SK-N-SH (cell line): ENCODE data around the gene APBB2. TPM values are rescaled to one million over a fixed set of nuclear protein-coding genes. Genes with fewer than 3 reads are reported as not detected.
A peak's percentile ranks its signal among the peaks of the same experiment; 100 is the strongest.

ENCODE experiments used
- CTCF ChIA-PET: fragments of 300-600, 350-600 bp; formaldehyde crosslinking; extraction: SDS; loops from one replicate; lab custom pipeline; 2021; lab: Yijun Ruan, JAX
- POLR2A ChIA-PET: fragments of 350-600 bp; sonication (Branson Sonifier 250); formaldehyde crosslinking; extraction: SDS; loops from one replicate; lab custom pipeline; 2020; ENCODE audit warnings: antibody characterized with exemption, inconsistent platforms; lab: Yijun Ruan, JAX
- DNase-seq: peaks from one replicate; pipeline ENCODE4 v3.0.0; 2012
- H2AFZ ChIP-seq: fragments of 200-600 bp; sonication (generic); 2 replicates; pipeline ENCODE4 v1.8.1; 2016; ENCODE audit warnings: antibody characterized with exemption, mild to moderate bottlenecking, low read depth
- H3F3A ChIP-seq: fragments of 200-600 bp; sonication (generic); replicated peaks from 2 replicates; pipeline ENCODE3; 2016; ENCODE audit warnings: antibody characterized with exemption, mild to moderate bottlenecking; ENCODE audit not compliant: insufficient read depth
- H3K27ac ChIP-seq, 2 experiments: fragments of 200-500 bp in 1 of 2; fragments of 200-600 bp in 1 of 2; sonication (Bioruptor generic) in 1 of 2; sonication (generic), shearing (Covaris generic) in 1 of 2; 2 replicates each; pipeline versions ENCODE4 v1.5.1 to v1.6.1; 2014 to 2016; ENCODE audit warnings: low read depth in 2 of 2, inconsistent platforms in 1 of 2, low read length in 1 of 2, mild to moderate bottlenecking in 1 of 2, mixed read lengths in 1 of 2
- H3K27me3 ChIP-seq: fragments of 200-600 bp; sonication (generic), shearing (Covaris generic); 2 replicates; pipeline ENCODE4 v1.6.1; 2016; ENCODE audit warnings: mixed run types; ENCODE audit not compliant: insufficient read depth
- H3K36me3 ChIP-seq, 2 experiments: fragments of 200-500 bp in 1 of 2; fragments of 200-600 bp in 1 of 2; sonication (Bioruptor generic) in 1 of 2; sonication (generic) in 1 of 2; replicated peaks in 1 of 2; 2 replicates each; pipeline versions ENCODE3 to v1.5.1; 2014 to 2016; ENCODE audit warnings: low read length in 1 of 2, mild to moderate bottlenecking in 1 of 2; ENCODE audit not compliant: insufficient read depth in 2 of 2, control insufficient read depth in 1 of 2
- H3K4me1 ChIP-seq, 2 experiments: fragments of 200-500 bp in 1 of 2; fragments of 200-600 bp in 1 of 2; sonication (Bioruptor generic) in 1 of 2; sonication (generic), shearing (Covaris generic) in 1 of 2; 2 replicates each; pipeline versions ENCODE4 v1.5.1 to v1.6.1; 2014 to 2016; ENCODE audit warnings: low read depth in 1 of 2, low read length in 1 of 2, mixed run types in 1 of 2; ENCODE audit not compliant: insufficient read depth in 2 of 2, control insufficient read depth in 1 of 2
- H3K4me2 ChIP-seq: fragments of 200-600 bp; sonication (generic), shearing (Covaris generic); 2 replicates; pipeline ENCODE4 v1.6.1; 2017; ENCODE audit warnings: mixed run types
- H3K4me3 ChIP-seq, 2 experiments: fragments of 200-500 bp in 1 of 2; fragments of 200-600 bp in 1 of 2; sonication (Bioruptor generic) in 1 of 2; sonication (generic), shearing (Covaris generic) in 1 of 2; 2 replicates each; pipeline versions ENCODE4 v1.5.1 to v1.8.1; 2014 to 2016; ENCODE audit warnings: low read depth in 2 of 2, inconsistent platforms in 1 of 2, low read length in 1 of 2, mild to moderate bottlenecking in 1 of 2, mixed read lengths in 1 of 2, moderate library complexity in 1 of 2
- H3K79me2 ChIP-seq: fragments of 200-600 bp; sonication (generic); 2 replicates; pipeline ENCODE4 v1.8.1; 2017; ENCODE audit warnings: mild to moderate bottlenecking; ENCODE audit not compliant: insufficient read depth
- H3K9ac ChIP-seq: fragments of 200-600 bp; sonication (generic); 2 replicates; pipeline ENCODE4 v1.6.1; 2017; ENCODE audit warnings: mixed run types
- H3K9me2 ChIP-seq: fragments of 200-600 bp; sonication (generic); 2 replicates; pipeline ENCODE4 v1.6.1; 2017; ENCODE audit warnings: mixed run types
- H3K9me3 ChIP-seq: fragments of 200-600 bp; sonication (generic); 2 replicates; pipeline ENCODE4 v1.6.1; 2017; ENCODE audit warnings: mixed run types, mild to moderate bottlenecking, moderate library complexity
- H4K20me1 ChIP-seq: fragments of 200-600 bp; sonication (generic); 2 replicates; pipeline ENCODE4 v1.6.1; 2017; ENCODE audit warnings: mild to moderate bottlenecking, mixed run types; ENCODE audit not compliant: insufficient read depth
- ELF1 ChIP-seq: IDR thresholded peaks from 2 replicates; pipeline ENCODE4 v1.4.0; 2012
- FOSL2 ChIP-seq: IDR thresholded peaks from 2 replicates; pipeline ENCODE4 v1.4.0; 2012; ENCODE audit warnings: low read depth, mild to moderate bottlenecking, moderate library complexity, borderline replicate concordance
- FOXJ3 ChIP-seq: sonication (generic); formaldehyde crosslinking; IDR thresholded peaks from 2 replicates; pipeline ENCODE4 v1.5.1; 2020; ENCODE audit warnings: mild to moderate bottlenecking, missing genetic modification reagents
- GATA2 ChIP-seq: sonication (generic); formaldehyde crosslinking; IDR thresholded peaks from 2 replicates; pipeline ENCODE4 v1.5.0; 2020; ENCODE audit warnings: mild to moderate bottlenecking, missing genetic modification reagents
- IRF3 ChIP-seq: fragments of 150-350 bp; IDR thresholded peaks from 2 replicates; pipeline ENCODE4 v1.6.1; 2016; ENCODE audit warnings: mild to moderate bottlenecking, low read depth, low read length
- MEF2A ChIP-seq: IDR thresholded peaks from 2 replicates; pipeline ENCODE4 v1.4.0; 2012; ENCODE audit warnings: low read depth, borderline replicate concordance
- NFIC ChIP-seq: IDR thresholded peaks from 2 replicates; pipeline ENCODE4 v1.4.0; 2012; ENCODE audit warnings: borderline replicate concordance
- NRF1 ChIP-seq: IDR thresholded peaks from 2 replicates; pipeline ENCODE4 v1.6.1; 2012; ENCODE audit warnings: low read depth, mild to moderate bottlenecking, low read length
- POLR2AphosphoS5 ChIP-seq: IDR thresholded peaks from 2 replicates; pipeline ENCODE4 v1.6.1; 2012; ENCODE audit warnings: low read depth, low read length
- RCOR1 ChIP-seq: fragments of 150-350 bp; IDR thresholded peaks from 2 replicates; pipeline ENCODE4 v1.6.1; 2017; ENCODE audit warnings: antibody characterized with exemption, low read length
- REST ChIP-seq: IDR thresholded peaks from 2 replicates; pipeline ENCODE4 v1.6.1; 2012; ENCODE audit warnings: mild to moderate bottlenecking, low read depth, low read length, moderate library complexity
- SIN3A ChIP-seq: IDR thresholded peaks from 2 replicates; pipeline ENCODE4 v1.6.1; 2012; ENCODE audit warnings: low read depth, mild to moderate bottlenecking, low read length, moderate library complexity, borderline replicate concordance
- TCF12 ChIP-seq: IDR thresholded peaks from 2 replicates; pipeline ENCODE4 v1.4.0; 2012
- USF1 ChIP-seq: IDR thresholded peaks from 2 replicates; pipeline ENCODE4 v1.4.0; 2012; ENCODE audit warnings: low read depth, borderline replicate concordance
- USF2 ChIP-seq: fragments of 150-350 bp; IDR thresholded peaks from 2 replicates; pipeline ENCODE4 v1.6.1; 2017; ENCODE audit warnings: antibody characterized with exemption, low read length, low read depth, borderline replicate concordance
- WGBS: methylation state at CpG from one replicate; pipeline ENCODE4 v1.1.6; 2017; ENCODE audit warnings: low lambda C conversion rate; 5-methylcytosine and 5-hydroxymethylcytosine counted together
- polyA plus RNA-seq, 3 experiments: library from polyadenylated mRNA; depleted of rRNA; stranded (reverse); fragments of >200 nt; gene quantifications; 2 replicates each; pipeline ENCODE4 v1.2.3, GENCODE V29; 2012

Gene APBB2
- polyA plus RNA-seq, 1 of the 3 experiments (the other 2 are of a cell fraction): 49.8 TPM

GRCh38 chr4:41095973-41096372, 118.4 kb downstream of the APBB2 start:
- H3K36me3 ChIP-seq: peaks cover 4 to 21% of the 10 kb centered on the region in 2 experiments
- peak overlapping the region in 1 of 2 experiments; percentile 55; a peak in 3 of 4 replicates for H3K27ac ChIP-seq
- peaks cover 7% of the 10 kb centered on the region for H3F3A ChIP-seq
- H3K9me2 ChIP-seq: no peaks in the 10 kb centered on the region
- DNase-seq: no peak
- no peak overlapping the region for H3K4me3 ChIP-seq
- ChIA-PET POLR2A (no interaction called here), CTCF (interaction anchor here (0.8 to 1.1 kb wide), 3 partner anchors 10 to 14 kb away, joined by 3 read pairs; no protein-coding TSS in a partner anchor)
- no peak overlapping the region for H3K9ac ChIP-seq
- WGBS: 70% methylated on average over 4 of the region's 4 CpGs
- TF ChIP-seq TCF12: peak; percentile 27; the same call in 1 of the 2 replicates
- no peak for TF ChIP-seq MEF2A
- TF ChIP-seq FOSL2: no peak
- TF ChIP-seq ELF1: peak; percentile 66
- no peak overlapping the region for H2AFZ ChIP-seq
- H3K27me3 ChIP-seq: no peaks in the 10 kb centered on the region
- H3K9me3 ChIP-seq: no peaks in the 10 kb centered on the region
- no peaks in the 10 kb centered on the region for H4K20me1 ChIP-seq
- H3K4me1 ChIP-seq: peaks cover 0 to 11% of the 10 kb centered on the region in 2 experiments; a peak in 2 of 4 replicates
- H3K4me2 ChIP-seq: peak overlapping the region; percentile 15; the same call in 1 of the 2 replicates
- peaks cover 88% of the 10 kb centered on the region for H3K79me2 ChIP-seq

- 90% methylated on average over 2 of the region's 2 CpGs for WGBS
- Histone ChIP-seq H3K4me2 (peak overlapping the region; percentile 15; the same call in 1 of the 2 replicates), H3F3A (peaks cover 7% of the 10 kb centered on the region), H3K4me3 (no peak overlapping the region), H3K4me1 (peaks cover 0 to 11% of the 10 kb centered on the region in 2 experiments; a peak in 2 of 4 replicates), H3K9ac (no peak overlapping the region), H3K36me3 (peaks cover 4 to 21% of the 10 kb centered on the region in 2 experiments), H3K27ac (peak overlapping the region in 1 of 2 experiments; percentile 55; a peak in 3 of 4 replicates), H3K79me2 (peaks cover 86% of the 10 kb centered on the region), H4K20me1 (no peaks in the 10 kb centered on the region), H3K9me2 (no peaks in the 10 kb centered on the region), H3K9me3 (no peaks in the 10 kb centered on the region), H3K27me3 (no peaks in the 10 kb centered on the region)
- ChIA-PET POLR2A (no interaction called here), CTCF (interaction anchor here (0.8 to 1.1 kb wide), 3 partner anchors 9 to 13 kb away, joined by 3 read pairs; no protein-coding TSS in a partner anchor)
- no peak for DNase-seq
- TF ChIP-seq ELF1: no peak
- no peak for TF ChIP-seq SIN3A
- TF ChIP-seq RCOR1: no peak
- TF ChIP-seq FOXJ3: no peak
- TF ChIP-seq NRF1: no peak
- no peak for TF ChIP-seq FOSL2
- TF ChIP-seq IRF3: no peak
- TF ChIP-seq, all 33 proteins: peak for 0
- H2AFZ ChIP-seq: no peak overlapping the region
These were observed 119.0 kb downstream of the APBB2 start for GRCh38 chr4:41095192-41095872.

- no peak overlapping the region for H2AFZ ChIP-seq
- 95% methylated on average over 3 of the region's 3 CpGs for WGBS
- TF ChIP-seq USF2 (no peak), NFIC (no peak), POLR2AphosphoS5 (no peak), GATA2 (CRISPR knock-in tag) (no peak), USF1 (no peak), REST (no peak)
These were observed 122.2 kb downstream of the APBB2 start for GRCh38 chr4:41092128-41092527.

More at GRCh38 chr4:41092128-41092527, 122.2 kb downstream of the APBB2 start:
- no peak overlapping the region for H3K9ac ChIP-seq
- peaks cover 85% of the 10 kb centered on the region for H3K79me2 ChIP-seq
- no peaks in the 10 kb centered on the region for H4K20me1 ChIP-seq
- H3K27ac ChIP-seq: no peak overlapping the region
- DNase-seq: no peak
- ChIA-PET CTCF (interaction anchor here (1.2 kb wide), 1 partner anchor 12 kb away, joined by 3 read pairs; no protein-coding TSS in a partner anchor), POLR2A (no interaction called here)
- H3K27me3 ChIP-seq: no peaks in the 10 kb centered on the region
- H3K4me2 ChIP-seq: no peak overlapping the region
- H3K36me3 ChIP-seq: peaks cover 4 to 23% of the 10 kb centered on the region in 2 experiments
- H3K9me2 ChIP-seq: no peaks in the 10 kb centered on the region
- peaks cover 4% of the 10 kb centered on the region for H3F3A ChIP-seq
- no peaks in the 10 kb centered on the region for H3K9me3 ChIP-seq
- peaks cover 0 to 11% of the 10 kb centered on the region in 2 experiments; a peak in 2 of 4 replicates for H3K4me1 ChIP-seq
- no peak overlapping the region for H3K4me3 ChIP-seq
